SK-N-SH treated with all-trans-retinoic acid at 6 μM for 48 hours (cell line): ENCODE results near the gene KIAA1328.

Source experiments
- ATAC-seq: fragments of 200-7000 bp; cut with Tn5 transposase; 3 replicates; pipeline ENCODE4 v1.9.1; 2020; ENCODE audit warnings: mild to moderate bottlenecking, moderate library complexity
- CSDC2 ChIP-seq: fragments of 250-450 bp; sonication (Bioruptor Pico); IDR thresholded peaks from 2 replicates; pipeline ENCODE4 v1.5.0; 2020; ENCODE audit warnings: mild to moderate bottlenecking, moderate library complexity
- ESRRG ChIP-seq: fragments of 250-450 bp; sonication (Bioruptor Pico); IDR thresholded peaks from 2 replicates; pipeline ENCODE4 v1.6.1; 2021; ENCODE audit warnings: mild to moderate bottlenecking
- ISL1 ChIP-seq: fragments of 250-450 bp; sonication (Bioruptor Pico); IDR thresholded peaks from 2 replicates; pipeline ENCODE4 v2.1.2; 2022; ENCODE audit warnings: mild to moderate bottlenecking, moderate library complexity
- OSR1 ChIP-seq: fragments of 250-450 bp; sonication (Bioruptor Pico); IDR thresholded peaks from 2 replicates; pipeline ENCODE4 v1.8.0; 2022; ENCODE audit warnings: moderate library complexity, mild to moderate bottlenecking, inconsistent platforms
- POU6F1 ChIP-seq: fragments of 250-450 bp; sonication (Bioruptor Pico); IDR thresholded peaks from 2 replicates; pipeline ENCODE4 v1.8.0; 2021; ENCODE audit warnings: low read depth, mild to moderate bottlenecking, moderate library complexity, borderline replicate concordance
- PPARA ChIP-seq: fragments of 250-450 bp; sonication (Bioruptor Pico); IDR thresholded peaks from 2 replicates; pipeline ENCODE4 v1.5.0; 2020; ENCODE audit warnings: mild to moderate bottlenecking, borderline replicate concordance
- TCF4 ChIP-seq: fragments of 250-450 bp; sonication (Bioruptor Pico); IDR thresholded peaks from 2 replicates; pipeline ENCODE4 v1.8.0; 2021; ENCODE audit warnings: mild to moderate bottlenecking, moderate library complexity, borderline replicate concordance
- TOX ChIP-seq: fragments of 250-450 bp; sonication (Bioruptor Pico); IDR thresholded peaks from 2 replicates; pipeline ENCODE4 v1.8.0; 2021; ENCODE audit warnings: mild to moderate bottlenecking, moderate library complexity, borderline replicate concordance
- ZC3H10 ChIP-seq: fragments of 250-450 bp; sonication (Bioruptor Pico); IDR thresholded peaks from 2 replicates; pipeline ENCODE4 v1.5.1; 2021; ENCODE audit warnings: mild to moderate bottlenecking, moderate library complexity
- ZFP30 ChIP-seq: fragments of 450-650 bp; formaldehyde crosslinking; IDR thresholded peaks from 2 replicates; pipeline ENCODE4 v1.5.0; 2022; ENCODE audit warnings: mild to moderate bottlenecking, moderate library complexity
- ZNF565 ChIP-seq: fragments of 450-650 bp; formaldehyde crosslinking; conservative IDR thresholded peaks from 2 replicates; pipeline ENCODE4 v1.5.0; 2020; ENCODE audit warnings: low read depth, mild to moderate bottlenecking, moderate library complexity
- ZNF70 ChIP-seq: fragments of 450-650 bp; formaldehyde crosslinking; IDR thresholded peaks from 2 replicates; pipeline ENCODE4 v1.5.0; 2020; ENCODE audit warnings: mild to moderate bottlenecking, moderate library complexity
- ZNF8 ChIP-seq: fragments of 450-650 bp; formaldehyde crosslinking; IDR thresholded peaks from 2 replicates; pipeline ENCODE4 v1.5.0; 2020; ENCODE audit warnings: mild to moderate bottlenecking, moderate library complexity
- TF ChIP-seq, protein P1 (sequence below): fragments of 250-450 bp; sonication (Bioruptor Pico); IDR thresholded peaks from 2 replicates; pipeline ENCODE4 v1.5.0; 2020; ENCODE audit warnings: mild to moderate bottlenecking, moderate library complexity
- TF ChIP-seq, protein P2 (sequence below): fragments of 250-450 bp; sonication (Bioruptor Pico); IDR thresholded peaks from 2 replicates; pipeline ENCODE4 v1.8.0; 2020; ENCODE audit warnings: mild to moderate bottlenecking, moderate library complexity, borderline replicate concordance

KIAA1328 gene

DNA sequence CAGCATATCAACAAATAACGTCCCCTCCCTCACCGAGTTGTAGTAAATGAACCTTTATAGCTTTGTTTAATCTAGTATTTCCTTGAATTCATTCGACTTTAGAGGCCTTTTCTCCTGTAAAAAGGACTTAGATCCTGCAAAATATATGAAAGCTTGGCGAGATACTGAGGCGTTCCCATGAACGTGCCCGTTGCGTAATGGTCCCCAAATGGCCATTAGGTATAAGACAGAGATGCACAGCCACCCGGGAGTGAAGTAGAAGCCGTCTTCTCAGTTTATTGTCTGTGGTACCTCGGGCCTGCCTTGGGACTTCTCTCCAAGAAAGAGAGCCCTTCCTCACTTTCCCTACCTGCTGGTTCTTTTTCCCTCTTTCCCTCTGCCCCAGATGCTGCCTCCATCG is 426.0 kb downstream of the KIAA1328 start (continued):
- TF ChIP-seq, protein P1, sequence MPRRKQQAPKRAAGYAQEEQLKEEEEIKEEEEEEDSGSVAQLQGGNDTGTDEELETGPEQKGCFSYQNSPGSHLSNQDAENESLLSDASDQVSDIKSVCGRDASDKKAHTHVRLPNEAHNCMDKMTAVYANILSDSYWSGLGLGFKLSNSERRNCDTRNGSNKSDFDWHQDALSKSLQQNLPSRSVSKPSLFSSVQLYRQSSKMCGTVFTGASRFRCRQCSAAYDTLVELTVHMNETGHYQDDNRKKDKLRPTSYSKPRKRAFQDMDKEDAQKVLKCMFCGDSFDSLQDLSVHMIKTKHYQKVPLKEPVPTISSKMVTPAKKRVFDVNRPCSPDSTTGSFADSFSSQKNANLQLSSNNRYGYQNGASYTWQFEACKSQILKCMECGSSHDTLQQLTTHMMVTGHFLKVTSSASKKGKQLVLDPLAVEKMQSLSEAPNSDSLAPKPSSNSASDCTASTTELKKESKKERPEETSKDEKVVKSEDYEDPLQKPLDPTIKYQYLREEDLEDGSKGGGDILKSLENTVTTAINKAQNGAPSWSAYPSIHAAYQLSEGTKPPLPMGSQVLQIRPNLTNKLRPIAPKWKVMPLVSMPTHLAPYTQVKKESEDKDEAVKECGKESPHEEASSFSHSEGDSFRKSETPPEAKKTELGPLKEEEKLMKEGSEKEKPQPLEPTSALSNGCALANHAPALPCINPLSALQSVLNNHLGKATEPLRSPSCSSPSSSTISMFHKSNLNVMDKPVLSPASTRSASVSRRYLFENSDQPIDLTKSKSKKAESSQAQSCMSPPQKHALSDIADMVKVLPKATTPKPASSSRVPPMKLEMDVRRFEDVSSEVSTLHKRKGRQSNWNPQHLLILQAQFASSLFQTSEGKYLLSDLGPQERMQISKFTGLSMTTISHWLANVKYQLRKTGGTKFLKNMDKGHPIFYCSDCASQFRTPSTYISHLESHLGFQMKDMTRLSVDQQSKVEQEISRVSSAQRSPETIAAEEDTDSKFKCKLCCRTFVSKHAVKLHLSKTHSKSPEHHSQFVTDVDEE (CRISPR knock-in tag), result no peak
- no peak for TF ChIP-seq TOX
- TF ChIP-seq PPARA (CRISPR knock-in tag), result no peak
- TF ChIP-seq OSR1, result no peak
- TF ChIP-seq ISL1 (CRISPR knock-in tag), result no peak
- no peak for TF ChIP-seq ESRRG
- TF ChIP-seq ZNF70 (CRISPR knock-in tag), result no peak
- TF ChIP-seq TCF4 (CRISPR knock-in tag), result no peak
- TF ChIP-seq, all 23 proteins: peak for 0

DNA sequence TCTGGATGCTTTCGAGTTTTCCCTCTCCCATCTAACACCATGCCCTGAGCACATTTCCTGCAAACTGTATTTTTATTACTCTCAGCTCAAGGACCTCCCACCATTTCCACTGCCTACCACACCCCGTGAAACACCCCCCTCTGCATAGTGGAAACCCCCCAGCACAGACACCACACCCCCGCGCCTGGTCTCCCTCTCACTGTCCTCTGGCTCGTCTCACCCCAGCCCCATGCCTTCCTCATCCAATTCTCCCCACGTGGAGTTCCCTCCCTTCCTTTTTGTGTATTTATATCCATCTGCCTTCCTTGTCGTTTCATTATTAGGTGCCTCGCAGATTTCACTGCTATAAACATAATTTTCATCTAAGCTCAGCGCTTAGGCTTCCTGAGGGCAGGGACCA is 429.2 kb downstream of the KIAA1328 start:
- ATAC-seq, result no peak
- TF ChIP-seq ZNF70 (CRISPR knock-in tag), result no peak
- TF ChIP-seq POU6F1 (CRISPR knock-in tag), result no peak
- TF ChIP-seq, all 23 proteins: peak for 0

DNA sequence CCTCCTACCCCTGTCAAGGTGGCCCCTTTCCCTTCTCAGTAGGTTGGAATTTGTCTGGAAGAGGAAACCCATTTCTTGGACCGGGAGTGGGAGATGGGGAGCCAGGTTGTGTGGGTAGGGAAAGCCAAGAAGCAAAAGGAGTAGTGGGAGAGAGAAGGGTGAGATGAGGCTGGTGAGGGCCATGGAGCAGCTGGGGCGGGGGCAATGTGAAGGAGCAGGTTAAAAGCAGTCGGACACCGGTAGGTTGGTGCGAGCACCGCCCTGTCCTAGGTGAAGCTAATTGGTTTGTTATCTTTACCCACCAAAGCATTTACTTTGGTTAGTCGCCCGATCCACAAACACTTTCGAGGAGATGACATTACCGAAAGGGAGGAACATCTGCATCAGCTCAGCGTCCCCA is 429.9 kb downstream of the KIAA1328 start:
- no peak for ATAC-seq
- TF ChIP-seq ZC3H10 (CRISPR knock-in tag), result no peak
- TF ChIP-seq ZFP30, result no peak
- no peak for TF ChIP-seq ZNF565 (CRISPR knock-in tag)
- TF ChIP-seq, protein P2, sequence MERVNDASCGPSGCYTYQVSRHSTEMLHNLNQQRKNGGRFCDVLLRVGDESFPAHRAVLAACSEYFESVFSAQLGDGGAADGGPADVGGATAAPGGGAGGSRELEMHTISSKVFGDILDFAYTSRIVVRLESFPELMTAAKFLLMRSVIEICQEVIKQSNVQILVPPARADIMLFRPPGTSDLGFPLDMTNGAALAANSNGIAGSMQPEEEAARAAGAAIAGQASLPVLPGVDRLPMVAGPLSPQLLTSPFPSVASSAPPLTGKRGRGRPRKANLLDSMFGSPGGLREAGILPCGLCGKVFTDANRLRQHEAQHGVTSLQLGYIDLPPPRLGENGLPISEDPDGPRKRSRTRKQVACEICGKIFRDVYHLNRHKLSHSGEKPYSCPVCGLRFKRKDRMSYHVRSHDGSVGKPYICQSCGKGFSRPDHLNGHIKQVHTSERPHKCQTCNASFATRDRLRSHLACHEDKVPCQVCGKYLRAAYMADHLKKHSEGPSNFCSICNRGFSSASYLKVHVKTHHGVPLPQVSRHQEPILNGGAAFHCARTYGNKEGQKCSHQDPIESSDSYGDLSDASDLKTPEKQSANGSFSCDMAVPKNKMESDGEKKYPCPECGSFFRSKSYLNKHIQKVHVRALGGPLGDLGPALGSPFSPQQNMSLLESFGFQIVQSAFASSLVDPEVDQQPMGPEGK (CRISPR knock-in tag), result no peak
- no peak for TF ChIP-seq ISL1 (CRISPR knock-in tag)
- TF ChIP-seq PPARA (CRISPR knock-in tag), result no peak
- no peak for TF ChIP-seq ZNF8 (CRISPR knock-in tag)
- TF ChIP-seq ESRRG, result no peak

DNA sequence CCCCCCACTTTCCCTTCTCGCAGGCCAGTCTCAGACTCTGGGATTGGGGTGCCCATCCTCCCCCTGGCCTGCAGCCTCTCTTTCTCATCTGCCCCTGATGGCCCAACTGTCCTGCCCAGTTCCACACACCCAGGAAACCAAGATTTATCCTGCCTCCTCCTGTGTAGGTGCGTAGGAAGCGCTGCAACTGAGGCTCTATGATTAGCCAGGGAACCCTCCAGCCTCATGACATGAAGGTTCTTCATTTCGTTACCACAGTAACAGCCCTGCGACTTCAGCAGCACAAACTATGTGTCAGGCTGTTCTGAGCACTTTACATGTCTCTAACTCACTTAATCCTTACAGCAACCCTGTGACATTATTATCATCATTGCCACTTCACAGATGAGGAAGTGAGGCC is 430.8 kb downstream of the KIAA1328 start:
- no peak for ATAC-seq

More for the DNA sequence above, 430.8 kb downstream of the KIAA1328 start:
- TF ChIP-seq, protein P1 (CRISPR knock-in tag), result no peak
- no peak for TF ChIP-seq ZC3H10 (CRISPR knock-in tag)
- no peak for TF ChIP-seq CSDC2 (CRISPR knock-in tag)
- no peak for TF ChIP-seq ZNF565 (CRISPR knock-in tag)
- TF ChIP-seq OSR1, result no peak
- no peak for TF ChIP-seq TCF4 (CRISPR knock-in tag)
- TF ChIP-seq ZNF70 (CRISPR knock-in tag), result no peak
